ENCODE results near the gene WFDC13. TPM values are rescaled to one million over a fixed set of nuclear protein-coding genes. Genes with fewer than 3 reads are reported as not detected.
A peak's percentile ranks its signal among the peaks of the same experiment; 100 is the strongest.
"Not testable (repeated sequence)": the region's sequence is repeated elsewhere in the genome, so short reads cannot be mapped to it uniquely, and the experiment has no call there.

Gene WFDC13
- not detected for total RNA-seq

- Mint-ChIP-seq H3K9me3 (no peaks in the 10 kb centered on the region), H3K36me3 (no peaks in the 10 kb centered on the region), H3K27ac (no peak within 1 kb of the TSS)
- DNase-seq (ENCODE audit: low spot score in 2 of 2) (no peak), ATAC-seq (no peak)
Measured at GRCh38 chr20:45701873-45702272, at the start of gene WFDC13. WFDC13 (plus strand) TSS chr20:45702038; CDS start chr20:45702124, 86 bp downstream.

GRCh38 chr20:45657038-45657437 is 44.8 kb upstream of the WFDC13 start:
- not testable (repeated sequence) for H3K9me3 Mint-ChIP-seq; H3K27ac Mint-ChIP-seq; H3K36me3 Mint-ChIP-seq; DNase-seq (ENCODE audit: low spot score in 2 of 2); ATAC-seq

GRCh38 chr20:45670139-45670538 is 31.7 kb upstream of the WFDC13 start, which contains the start of gene WFDC11:
WFDC11 (minus strand) TSS chr20:45670239; CDS start chr20:45650600, 19,639 bp downstream.
- H3K9me3 Mint-ChIP-seq: peaks cover 0 to 1% of the 10 kb centered on the region in 2 donors

GRCh38 chr20:45672765-45673164 is 29.1 kb upstream of the WFDC13 start:
- Mint-ChIP-seq H3K27ac (no peak overlapping the region), H3K36me3 (no peaks in the 10 kb centered on the region), H3K9me3 (peaks cover 2 to 7% of the 10 kb centered on the region in 2 donors)
- ATAC-seq: no peak
- DNase-seq (ENCODE audit: low spot score in 2 of 2): no peak

More at GRCh38 chr20:45670139-45670538, 31.7 kb upstream of the WFDC13 start, which contains the start of gene WFDC11:
- DNase-seq (ENCODE audit: low spot score in 2 of 2): no peak
- Mint-ChIP-seq H3K36me3 (no peaks in the 10 kb centered on the region), H3K27ac (no peak within 1 kb of the TSS)
- ATAC-seq: no peak

GRCh38 chr20:45679650-45680049 is 22.2 kb upstream of the WFDC13 start:
- DNase-seq (ENCODE audit: low spot score in 2 of 2) (no peak), ATAC-seq (no peak)
- H3K27ac Mint-ChIP-seq: no peak overlapping the region
- H3K9me3 Mint-ChIP-seq: peaks cover 23 to 27% of the 10 kb centered on the region in 2 donors
- H3K36me3 Mint-ChIP-seq: peaks cover 7 to 12% of the 10 kb centered on the region in 2 donors

GRCh38 chr20:45685896-45686295 is 15.9 kb upstream of the WFDC13 start:
- Mint-ChIP-seq H3K36me3 (no peaks in the 10 kb centered on the region), H3K9me3 (peaks cover 0 to 4% of the 10 kb centered on the region in 2 donors), H3K27ac (no peak overlapping the region)
- no peak for DNase-seq (ENCODE audit: low spot score in 2 of 2)
- no peak for ATAC-seq

- not testable (repeated sequence) for H3K9me3 Mint-ChIP-seq; H3K27ac Mint-ChIP-seq; DNase-seq (ENCODE audit: low spot score in 2 of 2); H3K36me3 Mint-ChIP-seq; ATAC-seq
Measured at GRCh38 chr20:45693346-45693745, 8.5 kb upstream of the WFDC13 start.

- ATAC-seq: no peak
- no peak for DNase-seq (ENCODE audit: low spot score in 2 of 2)
- Mint-ChIP-seq H3K27ac (no peak overlapping the region), H3K36me3 (no peaks in the 10 kb centered on the region), H3K9me3 (peaks cover 0 to 6% of the 10 kb centered on the region in 2 donors)
Measured at GRCh38 chr20:45695496-45695895, 6.3 kb upstream of the WFDC13 start.

- ATAC-seq: no peak
- Mint-ChIP-seq H3K9me3 (no peaks in the 10 kb centered on the region), H3K36me3 (no peaks in the 10 kb centered on the region), H3K27ac (no peak overlapping the region)
- DNase-seq (ENCODE audit: low spot score in 2 of 2): no peak
Measured at GRCh38 chr20:45701104-45701503, 734 bp upstream of the WFDC13 start.

GRCh38 chr20:45704969-45705637 is 3.3 kb downstream of the WFDC13 start, which contains the start of gene WFDC10B:
WFDC10B (minus strand) TSS chr20:45705019; CDS start chr20:45685992, 19,027 bp downstream.
- H3K27ac Mint-ChIP-seq: no peak within 1 kb of the TSS
- H3K9me3 Mint-ChIP-seq: no peaks in the 10 kb centered on the region
- ATAC-seq (no peak), DNase-seq (ENCODE audit: low spot score in 2 of 2) (no peak)
- H3K36me3 Mint-ChIP-seq: peaks cover 0 to 5% of the 10 kb centered on the region in 2 donors

- H3K9me3 Mint-ChIP-seq; ATAC-seq; DNase-seq (ENCODE audit: low spot score in 2 of 2); H3K27ac Mint-ChIP-seq; H3K36me3 Mint-ChIP-seq: not testable (repeated sequence)
Measured at GRCh38 chr20:45716141-45716688, 14.4 kb downstream of the WFDC13 start.

GRCh38 chr20:45722047-45722446 is 20.2 kb downstream of the WFDC13 start, which contains the start of gene SPINT4:
SPINT4 (plus strand) TSS chr20:45722347; CDS start chr20:45722368, 21 bp downstream.
- H3K27ac Mint-ChIP-seq: no peak within 1 kb of the TSS
- DNase-seq (ENCODE audit: low spot score in 2 of 2) (no peak), ATAC-seq (no peak)
- peaks cover 0 to 3% of the 10 kb centered on the region in 2 donors for H3K36me3 Mint-ChIP-seq
- peaks cover 0 to 3% of the 10 kb centered on the region in 2 donors for H3K9me3 Mint-ChIP-seq

GRCh38 chr20:45725134-45725533 is 23.3 kb downstream of the WFDC13 start:
- ATAC-seq: no peak
- H3K36me3 Mint-ChIP-seq: no peaks in the 10 kb centered on the region
- no peak for DNase-seq (ENCODE audit: low spot score in 2 of 2)
- H3K9me3 Mint-ChIP-seq: no peaks in the 10 kb centered on the region
- no peak overlapping the region for H3K27ac Mint-ChIP-seq

GRCh38 chr20:45727044-45727443 is 25.2 kb downstream of the WFDC13 start:
- Mint-ChIP-seq H3K9me3 (peaks cover 6% of the 10 kb centered on the region in 2 donors), H3K36me3 (peaks cover 2 to 13% of the 10 kb centered on the region in 2 donors), H3K27ac (no peak overlapping the region)
- no peak for DNase-seq (ENCODE audit: low spot score in 2 of 2)
- ATAC-seq: peak; percentile 36 to 86

- DNase-seq (ENCODE audit: low spot score in 2 of 2): no peak
- Mint-ChIP-seq H3K36me3 (peaks cover 17 to 21% of the 10 kb centered on the region in 2 donors), H3K27ac (no peak overlapping the region), H3K9me3 (peaks cover 10 to 15% of the 10 kb centered on the region in 2 donors)
- no peak for ATAC-seq
Measured at GRCh38 chr20:45732199-45732598, 30.4 kb downstream of the WFDC13 start.

GRCh38 chr20:45735552-45735951 is 33.7 kb downstream of the WFDC13 start:
- Mint-ChIP-seq H3K27ac (no peak overlapping the region), H3K36me3 (peaks cover 17 to 21% of the 10 kb centered on the region in 2 donors), H3K9me3 (peaks cover 10 to 15% of the 10 kb centered on the region in 2 donors)
- DNase-seq (ENCODE audit: low spot score in 2 of 2) (no peak), ATAC-seq (no peak)

- H3K9me3 Mint-ChIP-seq: peaks cover 8 to 13% of the 10 kb centered on the region in 2 donors
- DNase-seq (ENCODE audit: low spot score in 2 of 2) (no peak), ATAC-seq (no peak)
- H3K27ac Mint-ChIP-seq: no peak overlapping the region
- H3K36me3 Mint-ChIP-seq: peaks cover 17 to 18% of the 10 kb centered on the region in 2 donors
Measured at GRCh38 chr20:45735988-45736387, 34.1 kb downstream of the WFDC13 start.

Data from activated naive CD4-positive, alpha-beta T cell treated with anti-CD3 and anti-CD28 coated beads, Interleukin-2, amount 50 U/mL, for 72 hours (primary cell).